GM19025 (cell line): ENCODE data around the gene CTNNA2.

Experiments
- ATAC-seq: cut with Tn5 transposase; IDR thresholded peaks from one replicate; pipeline ENCODE4 v1.9.1; 2021; ENCODE audit warnings: mild to moderate bottlenecking, low read depth, moderate library complexity; ENCODE audit not compliant: unreplicated experiment

Gene CTNNA2

DNA sequence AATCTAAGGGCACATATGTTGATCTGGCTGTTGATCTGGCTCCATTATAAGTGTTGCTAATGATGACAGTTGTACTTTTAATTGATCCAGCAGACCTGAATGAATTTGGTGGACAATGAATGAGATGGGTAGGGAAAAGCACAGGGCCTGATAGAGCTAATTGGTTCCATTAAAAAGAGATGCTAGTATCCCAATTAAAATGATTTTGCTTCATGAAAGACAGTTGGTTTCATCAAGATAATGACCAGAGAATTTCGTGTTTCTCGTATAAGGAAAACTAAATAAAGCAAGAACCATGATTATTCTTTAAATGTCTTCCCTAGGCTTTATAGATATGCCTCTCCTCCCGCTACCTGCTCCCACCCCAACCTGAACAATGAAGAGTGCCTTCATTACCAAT is 900.3 kb downstream of the CTNNA2 start:
- ATAC-seq: no peak

DNA sequence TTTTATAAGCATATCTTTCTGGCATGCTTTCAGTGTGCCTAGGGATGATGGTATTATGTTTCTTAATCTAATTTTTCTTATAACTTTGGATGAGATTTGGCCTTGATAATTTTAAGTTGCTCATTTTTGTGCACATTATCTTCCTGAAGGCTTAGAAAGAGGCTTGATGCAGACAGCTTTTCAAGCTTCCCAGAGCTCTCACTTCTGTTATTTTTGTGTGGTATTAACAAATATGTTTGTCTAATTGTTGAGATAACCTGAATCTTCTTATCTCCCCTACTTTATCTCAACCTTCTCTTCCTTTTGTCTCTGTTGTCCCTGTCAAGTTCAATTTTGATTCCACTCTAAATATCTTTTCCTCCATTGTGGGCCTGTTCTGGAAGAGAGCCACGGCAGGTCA is 904.9 kb downstream of the CTNNA2 start:
- no peak for ATAC-seq

DNA sequence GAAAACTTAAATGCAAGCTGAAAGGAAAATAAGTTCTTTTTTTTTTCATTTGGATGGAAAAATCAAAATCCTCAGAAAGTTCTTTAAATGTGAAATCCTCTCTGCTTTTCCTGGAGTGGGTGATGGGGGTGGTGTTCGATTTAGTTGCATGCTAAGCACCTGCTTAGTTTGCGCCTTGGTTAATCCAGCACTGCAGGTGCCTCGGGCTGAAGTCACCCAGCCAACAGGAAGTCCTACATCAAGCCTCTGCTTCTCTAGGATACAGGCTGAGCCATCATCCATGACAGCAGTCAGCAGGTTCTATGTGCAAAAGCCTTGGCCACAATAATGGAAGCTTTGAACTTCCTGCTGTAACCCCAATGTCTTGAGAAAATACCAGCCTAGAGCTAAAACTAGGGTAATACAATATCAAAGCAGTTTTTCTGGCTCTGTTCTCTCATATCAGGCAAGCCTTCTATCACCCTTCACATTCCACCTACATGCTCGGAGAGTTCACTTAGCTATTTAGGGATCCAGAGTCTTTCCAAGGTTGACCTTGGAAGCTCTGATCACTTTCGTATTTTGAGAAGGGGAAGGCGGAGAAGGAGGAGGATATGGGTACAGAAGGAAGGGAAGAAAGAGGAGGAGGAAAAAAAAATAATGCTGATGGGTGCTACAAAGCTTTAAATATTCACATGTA is 907.8 kb downstream of the CTNNA2 start:
- no peak for ATAC-seq

DNA sequence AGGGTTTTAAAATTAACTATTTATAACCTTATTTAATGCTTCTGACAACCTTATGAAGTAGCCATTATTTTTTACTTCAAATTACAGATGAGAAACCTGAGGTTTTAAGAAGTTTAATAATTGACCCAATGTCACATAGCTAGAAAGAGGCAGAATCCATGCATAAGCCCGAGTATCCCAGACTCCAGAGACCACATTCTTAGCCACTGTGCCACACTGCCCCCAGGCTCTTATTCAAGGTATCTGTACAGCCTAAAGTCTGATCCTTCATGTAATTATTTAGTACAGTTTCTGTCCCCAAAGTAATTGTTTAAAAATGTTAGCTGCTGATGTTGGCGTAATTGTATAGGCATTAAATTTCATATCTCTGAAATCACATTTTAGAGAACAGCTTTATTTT is 916.4 kb downstream of the CTNNA2 start:
- ATAC-seq: no peak

DNA sequence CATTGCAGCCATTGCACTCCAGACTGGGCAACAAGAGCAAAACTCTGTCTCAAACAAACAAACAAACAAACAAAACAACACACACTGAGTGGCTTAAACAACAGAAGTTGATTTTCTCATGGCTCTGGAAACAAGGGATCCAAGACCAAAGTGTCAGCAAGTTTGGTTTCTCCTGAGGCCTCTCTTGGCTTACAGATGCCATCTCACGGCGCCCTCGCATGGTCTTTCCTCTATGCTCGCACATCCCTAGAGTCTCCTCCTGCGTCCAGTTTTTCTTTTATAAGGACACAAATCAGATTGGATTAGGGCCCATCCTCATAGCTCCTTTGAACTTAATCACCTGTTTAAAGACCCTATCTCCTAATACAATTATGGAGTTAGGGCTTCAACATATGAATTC is 925.1 kb downstream of the CTNNA2 start:
- ATAC-seq: no peak

DNA sequence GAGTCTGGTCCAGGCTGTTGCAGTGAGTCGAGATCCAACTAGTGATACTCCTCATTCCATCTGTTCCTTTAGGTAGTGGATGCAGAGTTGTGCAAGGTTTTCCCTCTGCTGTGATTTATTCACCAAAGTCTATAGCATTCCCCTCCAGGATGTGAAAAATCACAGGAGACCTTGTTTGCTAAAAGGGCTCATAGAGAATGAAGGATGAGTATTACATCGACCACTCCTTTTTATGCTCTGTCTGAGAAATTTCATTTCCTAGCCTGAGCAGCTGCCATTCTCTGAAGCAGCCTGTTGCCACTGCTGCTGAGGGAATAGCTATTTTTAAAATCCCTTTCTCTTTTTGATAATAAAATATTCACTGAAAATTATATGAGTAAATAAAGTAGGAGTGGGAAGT is 925.8 kb downstream of the CTNNA2 start:
- ATAC-seq: no peak

DNA sequence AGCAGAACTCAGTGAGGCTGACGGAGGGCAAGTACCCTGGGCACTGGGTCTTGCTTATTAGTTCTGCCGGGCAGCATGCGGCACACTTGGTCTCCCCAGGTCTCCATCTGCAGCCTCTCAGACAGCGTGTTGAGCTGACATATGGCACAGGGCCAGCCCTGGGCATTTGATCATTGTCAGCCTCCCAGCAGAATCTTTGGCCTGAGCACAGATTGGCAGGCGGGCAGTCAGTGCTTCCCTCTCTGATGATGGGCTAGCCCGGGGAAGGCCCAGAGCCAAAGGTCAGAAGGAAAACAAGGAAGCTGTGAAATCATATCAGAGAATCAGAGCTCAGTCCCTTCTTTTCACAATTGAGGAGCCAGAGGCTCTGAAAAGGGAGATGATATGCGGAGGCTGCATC is 941.8 kb downstream of the CTNNA2 start:
- no peak for ATAC-seq

DNA sequence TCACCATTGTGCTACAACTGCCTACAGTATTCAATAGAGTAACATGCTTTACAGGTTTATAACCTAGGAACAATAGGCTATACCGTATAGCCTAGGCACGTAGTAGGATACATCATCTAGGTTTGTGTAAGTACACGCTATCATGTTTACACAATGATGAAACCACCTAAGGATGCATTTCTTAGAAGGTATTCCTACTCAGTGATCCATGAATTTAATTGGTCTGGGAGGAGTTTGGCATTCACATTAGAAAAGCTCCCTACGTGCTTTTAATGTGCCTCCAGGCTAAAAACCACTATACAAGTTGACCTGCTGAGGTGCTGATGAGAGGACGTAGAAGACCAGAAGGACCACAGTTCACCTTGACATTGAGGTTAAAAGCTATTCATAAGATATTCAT is 946.2 kb downstream of the CTNNA2 start:
- no peak for ATAC-seq

DNA sequence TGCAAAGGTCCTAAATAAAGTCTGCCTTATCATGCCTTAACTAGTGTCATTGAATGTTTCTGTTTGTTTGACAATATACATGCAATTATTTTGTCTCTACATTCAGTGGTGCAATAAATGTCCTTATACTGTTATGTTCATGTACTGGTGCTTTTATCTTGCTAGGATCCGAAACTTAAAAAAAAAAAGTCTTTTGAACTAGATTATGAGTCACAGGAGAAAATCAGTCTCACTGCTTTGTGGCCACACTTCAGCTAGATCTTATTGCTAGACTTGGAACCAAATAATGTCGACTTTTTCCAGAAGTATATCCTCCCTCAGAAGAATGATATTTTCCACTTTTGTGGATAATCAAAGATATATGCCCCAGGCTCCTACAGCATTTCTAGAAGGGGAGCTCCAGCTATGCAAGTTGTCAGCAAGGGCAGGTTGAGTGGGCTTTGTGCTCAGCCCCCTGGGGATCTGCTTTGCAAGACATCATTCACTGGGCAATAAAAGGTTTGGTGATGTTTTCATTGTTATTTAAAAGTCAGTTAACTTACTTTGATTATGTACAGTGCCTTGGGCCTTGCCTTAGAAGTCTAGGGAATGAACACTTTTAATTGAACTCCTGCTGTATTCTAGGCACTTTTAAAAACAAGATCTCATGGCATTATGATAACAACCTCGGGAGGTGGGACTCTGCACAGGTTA is 948.8 kb downstream of the CTNNA2 start:
- ATAC-seq: no peak

DNA sequence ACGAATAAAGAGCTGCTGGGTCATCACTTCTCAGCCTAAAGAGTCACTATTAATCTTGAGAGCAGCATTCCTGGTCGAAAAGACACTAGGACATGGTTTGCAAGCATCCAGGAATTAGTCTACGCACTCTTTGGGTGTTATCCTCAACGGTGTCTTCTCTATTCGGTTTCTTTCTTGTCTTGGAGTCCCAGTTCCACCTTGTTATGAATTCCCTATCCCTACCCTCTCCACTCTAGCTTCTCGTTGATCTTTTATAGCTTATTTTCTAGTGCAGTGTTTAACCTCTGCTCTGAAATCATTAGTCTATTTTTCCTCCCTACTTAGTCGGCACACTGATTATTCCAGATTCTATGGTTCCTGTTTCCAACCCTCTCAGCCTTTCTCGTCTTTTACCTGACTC is 949.8 kb downstream of the CTNNA2 start:
- ATAC-seq: no peak

DNA sequence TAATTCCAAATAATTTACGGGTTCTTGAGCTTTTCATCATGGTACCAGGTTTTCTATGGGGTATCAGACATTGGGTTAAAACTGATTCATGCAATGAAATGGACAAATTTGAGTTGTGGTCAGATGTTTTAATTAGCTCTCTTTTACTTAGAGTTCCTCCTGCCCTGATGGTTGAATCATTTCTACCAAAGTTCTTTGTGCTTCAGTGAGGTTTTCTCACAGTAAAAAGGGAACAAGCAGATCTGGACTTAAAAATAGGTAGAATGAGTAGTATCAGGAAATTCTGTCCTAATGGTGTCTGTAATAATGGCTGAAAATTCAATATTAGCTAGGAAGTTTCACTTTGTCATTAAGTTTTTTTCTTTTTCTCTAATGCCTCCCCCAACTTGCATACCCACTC is 951.4 kb downstream of the CTNNA2 start:
- ATAC-seq: no peak

DNA sequence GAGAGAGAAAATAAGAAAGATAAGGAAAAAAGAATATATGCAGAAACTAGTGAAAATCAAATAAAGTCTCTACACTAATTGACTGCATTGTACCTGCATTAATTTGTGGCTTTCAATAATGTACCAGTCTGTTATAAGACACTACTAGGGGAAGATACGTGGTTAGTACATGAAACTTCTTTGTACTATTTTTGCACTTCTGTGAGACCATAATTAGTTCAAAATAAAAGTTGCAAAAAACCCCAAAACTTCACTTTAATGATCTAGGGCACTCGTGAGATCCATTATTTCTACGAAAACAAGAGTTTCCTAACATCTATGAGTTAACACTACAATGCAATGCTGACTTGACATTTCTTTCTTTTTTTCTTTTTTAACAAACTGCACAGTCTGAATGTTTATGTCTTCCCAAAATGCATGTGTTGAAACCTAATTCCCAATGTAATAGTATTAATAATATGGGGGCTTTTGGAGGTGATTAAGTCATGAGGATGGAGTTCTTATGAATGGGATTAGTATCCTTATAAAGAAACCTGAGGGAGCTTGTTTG is 954.5 kb downstream of the CTNNA2 start:
- no peak for ATAC-seq

DNA sequence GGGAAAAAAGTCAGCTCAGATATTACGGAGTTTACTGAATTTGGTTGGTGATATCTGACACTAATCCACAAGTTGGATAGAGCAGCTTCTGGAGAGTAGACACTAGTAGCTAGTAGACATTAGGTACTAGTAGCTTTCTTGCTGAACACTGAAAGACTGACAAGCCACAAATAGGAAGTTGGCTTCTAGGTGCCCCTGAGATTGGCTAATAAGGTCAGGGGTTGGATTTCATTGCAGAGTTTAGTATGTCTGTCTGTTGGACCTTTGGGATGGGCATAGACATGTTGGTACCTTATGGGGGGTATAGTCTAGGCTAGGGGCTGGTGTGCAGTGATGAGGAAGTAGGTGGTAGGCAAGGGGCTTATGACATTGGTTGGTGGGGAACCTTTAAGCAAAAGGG is 956.6 kb downstream of the CTNNA2 start:
- ATAC-seq: no peak

DNA sequence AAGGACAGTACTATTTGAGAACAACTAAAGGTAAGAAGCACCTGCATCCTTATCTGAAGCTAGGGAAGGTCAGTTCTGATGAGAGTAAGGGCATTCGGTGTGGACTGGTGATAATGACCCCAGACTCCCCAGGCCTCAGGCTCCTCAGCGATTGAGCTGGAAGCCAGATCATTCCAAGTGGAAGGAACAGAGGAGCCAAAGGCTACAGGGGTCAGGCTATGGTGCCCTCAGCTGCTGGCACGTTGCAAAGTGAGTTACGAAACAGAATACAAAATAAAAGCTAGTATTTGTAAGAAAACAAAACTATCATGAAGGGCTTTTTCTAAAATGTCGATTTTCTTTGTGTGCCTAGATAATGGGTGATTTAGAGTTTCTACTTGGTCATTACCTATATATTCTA is 960.2 kb downstream of the CTNNA2 start:
- ATAC-seq: no peak

DNA sequence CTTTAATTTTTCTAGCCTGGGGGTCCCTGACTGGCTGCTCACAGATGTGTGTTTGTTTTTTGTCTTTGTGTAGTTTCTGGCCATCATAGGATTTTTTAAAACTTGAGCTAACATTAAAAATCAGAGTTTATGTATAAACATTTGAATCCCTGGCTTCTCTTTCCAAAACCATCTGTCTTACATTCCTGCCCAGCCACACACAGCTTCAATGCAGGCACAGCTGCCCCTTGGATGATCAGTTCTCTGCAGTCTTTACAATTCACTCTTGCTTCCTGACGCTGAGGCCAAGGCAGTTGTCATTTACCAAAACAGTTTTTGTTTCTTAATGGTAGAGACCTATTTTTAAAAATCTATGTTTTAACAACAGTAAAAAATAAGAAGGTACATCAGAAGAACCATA is 960.9 kb downstream of the CTNNA2 start:
- ATAC-seq: no peak

DNA sequence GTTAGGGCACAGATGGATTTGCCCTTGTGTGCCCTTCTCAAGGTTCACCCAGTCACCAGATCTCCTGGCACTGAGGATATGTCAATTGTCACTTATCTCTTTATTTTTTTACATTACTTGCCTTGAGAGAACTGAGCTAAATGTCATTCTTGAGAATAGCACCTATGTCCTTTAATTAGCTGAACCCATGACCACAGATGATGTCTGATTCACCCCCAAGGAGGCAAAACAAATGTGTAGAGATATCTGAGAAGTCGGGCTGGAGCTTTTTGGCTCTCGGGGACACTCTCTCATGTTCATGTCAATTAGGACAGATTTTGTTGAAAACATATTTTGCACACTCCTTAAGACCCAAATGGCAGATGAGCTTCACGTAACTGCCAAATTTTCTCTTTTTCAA is 963.1 kb downstream of the CTNNA2 start:
- ATAC-seq: no peak

DNA sequence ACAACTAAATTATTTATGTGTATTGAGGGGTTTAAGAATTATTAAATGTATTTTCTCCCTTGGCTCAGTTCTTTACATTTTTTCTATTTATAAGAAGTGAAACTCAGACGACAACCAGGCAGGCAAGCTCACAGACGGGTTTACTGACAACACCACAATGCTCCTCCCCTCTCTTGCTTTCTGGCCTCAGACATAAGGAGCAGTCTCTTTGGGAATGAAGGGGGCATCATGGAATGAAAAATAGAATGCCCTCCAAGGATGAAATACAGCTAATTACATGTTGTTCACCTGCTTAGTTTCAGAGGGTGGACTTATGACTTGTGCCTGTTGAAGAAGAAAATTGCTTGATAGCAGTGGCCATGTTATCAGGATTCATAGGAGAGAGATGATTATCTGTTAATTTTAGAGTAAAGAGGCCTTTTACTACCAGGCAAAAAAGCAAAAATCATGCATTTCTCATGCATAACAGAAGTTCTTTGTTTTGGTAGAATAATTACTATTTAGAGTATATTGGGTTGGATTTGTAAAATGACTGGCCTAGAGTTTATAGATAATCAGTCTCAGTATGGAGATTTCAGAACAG is 963.8 kb downstream of the CTNNA2 start:
- ATAC-seq: no peak

DNA sequence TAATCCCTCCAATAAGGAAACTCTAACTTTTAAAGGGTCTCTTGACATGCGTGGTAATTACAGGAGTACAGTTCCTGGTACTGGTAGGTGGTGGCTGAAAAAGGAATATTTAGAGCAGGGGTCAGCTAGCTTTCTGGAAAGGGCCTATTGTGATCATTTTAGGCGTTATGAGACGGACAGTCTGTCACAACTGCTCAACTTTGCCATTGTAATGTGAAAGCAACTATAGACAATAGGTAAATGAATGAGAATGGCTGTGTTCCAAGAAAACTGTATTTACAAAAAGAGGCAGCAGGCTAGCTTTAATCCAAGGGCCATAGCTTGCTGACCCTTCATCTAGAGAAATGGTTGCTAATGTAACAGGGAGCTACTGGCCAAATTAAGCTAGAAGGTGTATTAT is 969.4 kb downstream of the CTNNA2 start:
- ATAC-seq: no peak

DNA sequence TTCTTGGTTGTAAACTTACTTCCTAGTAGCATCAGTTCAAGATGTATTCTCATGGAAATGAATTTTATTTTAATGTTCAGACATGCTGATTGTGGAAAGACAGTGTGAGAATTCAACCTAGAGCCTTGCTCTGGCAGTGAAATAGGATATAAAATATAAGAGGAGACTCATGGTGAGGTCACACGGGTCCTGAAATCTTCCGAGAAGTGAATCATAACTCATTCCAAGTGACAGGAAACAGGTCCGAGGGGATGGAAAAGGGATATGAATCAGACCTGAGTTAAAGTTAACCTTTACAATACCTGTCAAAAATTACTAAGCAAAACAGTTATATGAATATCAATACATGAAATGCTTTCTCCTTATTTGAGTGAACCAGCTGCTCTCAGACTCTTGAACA is 976.9 kb downstream of the CTNNA2 start:
- no peak for ATAC-seq

DNA sequence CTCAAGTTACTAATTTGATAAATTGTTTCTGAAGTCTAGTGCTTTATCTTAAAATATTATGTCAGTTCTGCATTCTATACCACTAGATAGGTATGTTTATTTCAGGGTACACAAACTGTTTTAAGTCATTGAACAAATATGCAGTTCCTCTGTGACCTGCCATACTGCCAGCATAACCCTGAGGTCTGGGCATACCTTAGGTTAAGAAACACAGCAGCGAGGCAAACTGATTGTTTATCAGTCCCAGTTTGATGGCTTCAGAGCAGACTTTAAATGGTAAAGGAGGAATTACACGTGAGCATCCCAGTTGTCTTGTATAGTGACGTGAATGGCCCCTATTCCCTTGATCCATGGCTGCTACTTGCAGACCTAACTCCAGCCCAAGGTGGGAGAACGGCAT is 978.1 kb downstream of the CTNNA2 start:
- no peak for ATAC-seq

DNA sequence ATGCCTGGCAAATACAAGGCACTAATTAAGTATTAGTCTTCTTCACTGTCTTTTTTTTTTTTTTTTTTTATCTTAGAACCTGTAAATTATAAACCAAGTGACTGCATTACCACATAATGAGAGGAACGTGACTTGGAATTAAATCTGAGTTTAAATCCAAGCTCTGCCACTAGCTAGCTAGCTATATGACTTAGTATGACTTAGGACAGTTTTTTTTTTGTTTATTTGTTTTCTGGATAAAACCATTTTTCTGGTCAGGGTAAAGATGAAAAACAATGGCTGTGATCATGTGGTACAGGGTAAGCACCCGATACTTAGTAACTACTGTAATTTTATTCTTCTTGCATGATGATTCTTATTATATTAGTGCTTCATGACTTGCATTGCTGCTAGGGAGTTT is 983.5 kb downstream of the CTNNA2 start:
- no peak for ATAC-seq

DNA sequence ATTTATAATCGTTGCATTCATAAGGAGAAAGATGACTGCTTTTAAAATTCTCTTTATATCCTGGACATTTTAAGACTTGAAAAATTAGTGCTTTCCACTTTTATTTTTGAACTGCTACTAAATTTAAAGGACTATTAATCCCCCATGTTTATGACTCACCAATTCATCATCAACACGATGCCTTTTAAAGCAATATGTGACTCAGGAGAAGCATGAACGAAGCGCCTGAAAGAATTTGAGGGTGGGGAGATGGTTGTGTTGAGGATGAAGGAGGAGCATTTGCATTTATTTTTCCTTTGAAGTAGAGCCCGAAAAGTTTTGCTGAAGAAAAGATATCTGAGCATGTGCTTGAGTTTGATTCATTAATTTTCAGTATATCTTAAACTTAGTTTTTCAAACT is 983.9 kb downstream of the CTNNA2 start:
- ATAC-seq: no peak
